ENCODE measurements around the gene ZC3HAV1L.
"Not testable (repeated sequence)": the region's sequence is repeated elsewhere in the genome, so short reads cannot be mapped to it uniquely, and the experiment has no call there.

ZC3HAV1L gene

GRCh38 chr7:139016931-139017511 lies 18.8 kb downstream of the ZC3HAV1L start:
- peak; percentile 79 for DNase-seq (ENCODE audit: low spot score)

- DNase-seq (ENCODE audit: low spot score): no peak
These were observed 24.5 kb downstream of the ZC3HAV1L start for GRCh38 chr7:139011373-139011772.

GRCh38 chr7:139004321-139005090 lies 31.3 kb downstream of the ZC3HAV1L start:
- DNase-seq (ENCODE audit: low spot score): no peak

GRCh38 chr7:138999414-138999813 lies 36.4 kb downstream of the ZC3HAV1L start:
- DNase-seq (ENCODE audit: low spot score): no peak

DNA sequence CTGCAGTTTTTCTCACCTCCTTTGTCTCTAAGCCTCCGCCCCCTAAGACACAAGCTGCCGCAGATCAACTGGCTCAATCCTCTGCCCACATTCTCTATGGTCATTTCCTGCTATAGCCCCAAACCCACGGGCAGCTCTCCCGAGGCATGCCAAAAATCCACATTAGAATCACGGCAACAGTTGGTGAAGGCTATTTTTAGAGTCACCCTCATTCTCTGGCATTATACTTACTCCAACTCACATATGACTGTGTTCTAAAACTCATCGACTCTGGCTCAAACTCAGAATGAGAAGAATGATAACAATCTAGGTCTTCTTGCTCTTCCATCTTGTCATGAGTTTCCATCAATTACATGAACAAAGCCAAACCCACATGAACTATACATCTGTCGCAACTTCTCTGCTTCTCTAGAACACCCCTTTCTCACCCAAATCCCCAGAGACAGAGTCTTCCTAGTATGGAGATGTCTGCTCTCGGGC lies 43.8 kb downstream of the ZC3HAV1L start:
- no peak for DNase-seq (ENCODE audit: low spot score)

- DNase-seq (ENCODE audit: low spot score): no peak
These were observed 48.2 kb downstream of the ZC3HAV1L start for GRCh38 chr7:138987686-138988085.

DNA sequence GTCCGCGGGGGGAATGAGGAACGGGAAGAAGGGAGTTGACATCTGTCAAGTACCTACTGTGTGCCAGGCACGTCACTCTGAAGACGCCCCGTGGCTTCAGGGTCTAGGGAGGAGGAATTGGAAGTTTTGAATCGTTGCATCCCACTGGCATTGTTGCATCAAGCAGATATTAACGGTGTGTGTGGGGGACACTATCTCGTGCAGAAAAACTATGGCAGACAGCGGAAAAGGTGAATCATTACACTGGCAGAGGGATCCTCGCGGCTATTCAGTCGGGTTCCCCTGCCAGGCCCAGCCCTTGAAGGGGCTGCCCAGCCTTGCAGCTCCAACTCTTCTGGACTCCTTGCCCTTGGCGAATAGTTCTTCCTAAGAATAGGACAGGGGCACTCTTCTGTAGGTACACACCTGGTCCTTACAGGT lies 53.6 kb downstream of the ZC3HAV1L start:
- peak; percentile 37 for DNase-seq (ENCODE audit: low spot score)

DNA sequence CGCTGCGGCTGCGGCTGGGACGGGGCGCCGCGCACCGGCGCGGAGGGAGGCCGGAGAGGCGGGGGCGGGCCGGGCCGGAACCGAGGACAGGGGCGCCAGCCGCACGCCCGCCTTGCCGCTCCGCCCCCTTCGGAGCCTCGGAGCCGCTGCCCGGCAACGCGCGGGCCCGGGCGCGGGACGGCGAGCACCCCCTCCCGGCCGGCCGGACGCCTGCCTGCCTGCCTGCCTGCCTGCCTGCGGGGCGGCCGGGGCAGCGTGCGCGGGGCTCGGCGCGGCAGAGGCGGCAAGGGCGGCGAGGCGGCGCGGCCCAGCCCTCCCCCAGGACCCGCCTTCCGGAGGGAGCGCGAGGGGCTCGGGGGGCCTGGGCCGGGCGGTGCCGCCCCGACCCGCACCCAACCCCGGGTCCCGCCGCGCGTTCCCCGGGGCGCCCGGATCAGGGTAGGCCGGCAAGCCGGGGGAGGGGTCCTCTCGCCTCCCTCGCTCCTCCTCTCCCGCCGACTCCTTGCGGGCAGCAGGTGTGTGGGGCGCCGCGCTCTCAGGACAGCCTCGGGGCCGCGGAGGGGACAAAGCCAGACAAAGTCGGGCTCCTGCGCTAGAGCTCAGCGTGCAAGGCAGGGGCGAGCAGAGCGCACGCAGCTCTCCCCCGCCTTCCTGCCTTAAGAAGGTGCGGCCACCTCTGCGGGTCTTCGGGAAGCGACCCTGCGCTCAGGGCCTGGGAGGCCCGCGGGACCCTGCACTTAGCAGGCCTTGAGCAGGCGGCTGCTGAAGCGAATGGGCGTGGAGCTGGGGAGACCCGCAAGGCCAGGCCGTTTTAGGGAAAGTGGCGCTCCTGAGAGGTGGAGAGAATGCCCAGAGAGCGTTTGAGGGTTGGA lies 54.3 kb downstream of the ZC3HAV1L start, which contains the start of gene KIAA1549:
KIAA1549 (minus strand) TSS at position 58 of the 872 bp plus-strand sequence. CDS start 120 bp downstream, outside the sequence.
- DNase-seq (ENCODE audit: low spot score): peak; percentile 75

GRCh38 chr7:138980563-138981291 lies 55.1 kb downstream of the ZC3HAV1L start:
- peak; percentile 14 for DNase-seq (ENCODE audit: low spot score)

DNA sequence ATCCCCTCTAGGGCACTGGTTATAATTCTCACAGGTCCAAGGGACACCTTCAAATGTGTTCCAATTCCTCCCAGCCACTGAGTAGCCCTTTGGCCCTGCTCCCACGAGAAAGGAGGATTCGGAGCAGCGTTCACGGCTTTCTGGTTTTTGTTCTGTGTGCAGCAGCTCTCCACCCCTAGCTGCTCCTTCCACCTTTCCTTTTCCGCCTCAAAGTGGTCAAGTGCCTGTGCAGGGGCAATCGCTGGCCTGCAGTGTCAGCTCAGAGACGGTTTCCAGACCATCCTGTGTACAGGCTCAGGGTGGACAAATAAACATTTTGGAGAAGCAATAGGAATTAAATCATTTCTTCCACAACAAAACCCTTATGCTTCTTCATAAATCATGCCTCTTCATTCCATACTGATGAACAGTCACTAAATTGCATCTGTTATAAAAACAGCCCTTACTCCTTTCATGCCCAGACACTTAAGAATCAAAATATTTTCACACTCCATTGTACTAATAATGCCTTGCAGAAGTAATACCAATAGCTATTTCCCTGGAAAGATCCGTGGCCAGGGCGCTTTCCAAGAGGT lies 55.8 kb downstream of the ZC3HAV1L start:
- DNase-seq (ENCODE audit: low spot score): no peak

GRCh38 chr7:138979226-138979979 lies 56.4 kb downstream of the ZC3HAV1L start:
- DNase-seq (ENCODE audit: low spot score): peak; percentile 55

DNA sequence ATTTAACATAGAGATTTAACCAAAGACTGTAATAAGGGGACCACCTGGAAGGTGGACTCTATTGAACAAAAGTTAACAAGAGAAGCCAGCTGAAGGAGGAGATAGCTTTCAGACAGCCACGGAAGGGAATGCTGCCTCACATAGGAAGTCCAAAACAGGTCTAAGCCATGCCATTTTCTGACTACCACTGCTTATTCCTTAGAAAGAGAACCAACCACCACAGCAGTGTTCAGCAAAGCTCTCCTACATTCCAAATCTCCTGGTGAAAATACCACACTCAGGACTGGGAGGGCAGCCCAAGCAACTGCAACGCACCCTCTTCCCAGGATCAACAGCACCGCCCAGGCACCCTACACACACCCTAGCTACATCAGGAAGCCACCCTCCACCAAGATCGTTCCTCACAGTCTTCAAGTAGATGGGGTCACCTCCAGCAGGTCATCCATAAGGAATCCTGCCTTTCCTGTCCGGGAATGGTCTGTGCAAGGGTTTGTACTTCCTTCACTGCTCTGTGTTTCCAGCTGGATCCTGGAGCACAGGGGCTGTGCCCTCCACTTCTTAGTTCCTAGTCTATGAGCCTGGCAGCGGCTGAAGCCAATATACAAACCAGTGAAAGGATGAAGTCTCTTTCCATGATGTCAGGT lies 57.2 kb downstream of the ZC3HAV1L start:
- no peak for DNase-seq (ENCODE audit: low spot score)

- DNase-seq (ENCODE audit: low spot score): not testable (repeated sequence)
These were observed 59.7 kb downstream of the ZC3HAV1L start for GRCh38 chr7:138976161-138976560.

All from SW480 (cell line).